GM21447 (cell line): ENCODE results near the gene SOX2.

Experiments
- ATAC-seq: cut with Tn5 transposase; IDR thresholded peaks from one replicate; pipeline ENCODE4 v1.9.1; 2021; ENCODE audit not compliant: unreplicated experiment

SOX2 gene

DNA sequence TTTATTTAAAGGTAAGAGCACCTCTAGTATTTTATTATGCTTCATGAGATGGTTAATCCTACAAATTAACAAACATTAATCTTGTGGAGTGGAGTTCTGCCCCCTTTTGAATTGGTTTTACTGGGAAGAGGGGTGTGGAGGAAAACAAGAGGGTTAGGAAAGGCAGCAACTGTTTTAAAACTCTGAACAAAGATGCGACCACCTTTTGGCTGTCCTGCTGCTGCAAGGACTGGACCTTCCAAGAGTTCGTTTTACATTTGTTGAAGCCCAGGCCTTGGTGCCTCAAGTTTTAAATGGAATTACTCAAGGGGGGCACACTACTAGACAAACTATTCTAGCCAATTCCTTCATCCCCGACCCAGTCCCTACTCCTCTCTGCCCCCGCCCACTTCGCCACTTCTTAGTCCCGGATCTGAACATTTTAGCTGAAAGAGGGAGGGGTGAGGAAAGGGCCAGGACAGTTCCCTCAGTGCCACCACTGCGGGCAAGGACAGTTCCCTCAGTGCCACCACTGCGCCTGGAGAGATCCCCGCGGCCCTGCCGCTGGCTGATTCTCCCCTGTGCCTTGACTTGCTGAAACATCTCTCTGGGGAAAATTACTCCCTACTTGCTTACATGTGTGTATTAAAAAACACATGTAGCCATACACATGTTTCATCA is 11.2 kb downstream of the SOX2 start:
- no peak for ATAC-seq

DNA sequence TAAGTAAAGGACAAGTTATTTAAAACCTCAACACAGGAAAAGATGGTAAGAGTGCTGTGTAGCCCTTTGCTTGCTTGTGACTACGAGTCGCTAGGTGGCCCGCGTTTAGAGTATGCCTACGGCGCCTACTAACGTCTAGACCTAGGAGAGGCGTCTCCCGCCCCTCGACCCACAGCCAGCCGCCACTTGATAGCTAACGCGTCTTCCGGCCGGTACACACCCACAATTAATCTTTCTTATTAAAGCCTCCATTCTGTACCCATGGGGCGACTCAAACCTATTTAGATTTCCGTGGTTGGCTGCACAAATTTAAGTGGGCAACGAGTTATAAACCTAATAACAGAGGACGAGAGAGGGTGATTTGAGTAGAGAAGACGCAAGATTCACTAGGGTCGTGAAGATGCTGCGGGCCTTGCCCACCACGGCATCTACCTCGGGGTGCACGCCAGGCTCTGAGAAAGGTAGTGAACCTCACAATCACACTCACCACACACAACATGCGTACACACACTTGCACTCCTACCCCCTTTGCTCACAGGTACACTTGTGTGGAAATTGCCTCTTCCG is 12.0 kb downstream of the SOX2 start:
- ATAC-seq: no peak

DNA sequence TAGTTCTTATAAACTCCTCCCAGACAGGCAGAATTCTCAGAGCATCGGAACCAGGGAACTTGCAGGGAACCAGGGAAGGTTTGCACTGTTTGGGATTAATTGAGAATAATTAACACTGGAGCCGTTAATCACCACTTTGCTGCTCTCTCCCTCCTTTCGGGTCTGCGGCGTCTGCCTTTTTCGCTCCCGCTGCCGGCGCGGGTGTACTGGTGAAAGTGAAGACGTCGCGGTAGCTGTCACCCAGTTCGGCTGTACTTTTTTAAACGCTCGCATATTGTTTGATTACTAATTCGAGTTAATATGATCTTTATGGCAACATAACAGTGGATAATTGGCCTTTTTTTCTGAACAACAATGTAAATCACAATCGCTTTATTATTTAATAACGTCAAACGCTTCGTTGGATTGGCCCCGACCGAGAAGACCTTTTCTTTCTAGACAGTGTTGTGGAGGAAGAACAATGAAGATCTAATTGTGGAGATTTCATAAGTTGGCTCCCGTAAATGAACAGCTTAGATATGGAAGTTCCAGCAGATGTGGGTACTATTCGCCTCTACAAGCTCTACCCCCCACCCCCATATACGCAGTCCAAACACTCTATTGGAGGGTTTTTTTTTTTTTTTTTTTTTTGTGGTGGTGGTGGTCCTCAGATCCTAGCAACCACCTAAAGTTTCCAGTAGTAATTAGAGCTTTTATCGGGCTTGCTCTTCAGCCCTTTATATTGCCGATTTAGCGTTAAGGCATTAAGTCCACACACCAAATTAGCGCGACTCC is 12.7 kb downstream of the SOX2 start:
- ATAC-seq: no peak

DNA sequence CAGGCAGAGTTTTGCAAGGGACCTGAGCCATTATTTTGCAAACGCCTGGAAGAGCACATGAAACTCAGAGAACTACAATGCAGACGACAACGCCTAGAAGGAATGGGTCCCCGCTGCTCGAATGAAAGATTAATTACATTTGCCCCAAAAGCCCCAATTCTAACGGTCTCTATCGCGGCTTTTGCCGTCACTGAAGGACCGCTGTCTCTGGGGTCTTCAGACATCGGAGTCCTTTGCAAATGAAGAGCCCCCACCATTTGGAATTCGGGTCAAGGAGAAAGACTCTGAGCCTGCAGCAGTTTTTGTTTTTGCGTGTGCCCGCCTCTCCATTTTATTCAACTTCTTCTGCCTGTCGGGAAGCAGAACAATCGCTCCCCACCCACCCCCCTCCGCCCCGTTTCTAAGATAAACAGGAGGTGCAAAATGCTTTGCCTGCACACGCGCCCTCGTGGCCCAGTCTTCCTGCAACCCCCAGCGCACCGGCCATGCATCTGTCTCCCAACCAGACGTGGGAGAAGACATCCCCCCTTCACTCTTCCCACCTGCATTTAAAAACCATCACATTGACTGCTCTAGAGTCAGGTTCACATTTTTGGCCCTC is 13.5 kb downstream of the SOX2 start:
- ATAC-seq: no peak

DNA sequence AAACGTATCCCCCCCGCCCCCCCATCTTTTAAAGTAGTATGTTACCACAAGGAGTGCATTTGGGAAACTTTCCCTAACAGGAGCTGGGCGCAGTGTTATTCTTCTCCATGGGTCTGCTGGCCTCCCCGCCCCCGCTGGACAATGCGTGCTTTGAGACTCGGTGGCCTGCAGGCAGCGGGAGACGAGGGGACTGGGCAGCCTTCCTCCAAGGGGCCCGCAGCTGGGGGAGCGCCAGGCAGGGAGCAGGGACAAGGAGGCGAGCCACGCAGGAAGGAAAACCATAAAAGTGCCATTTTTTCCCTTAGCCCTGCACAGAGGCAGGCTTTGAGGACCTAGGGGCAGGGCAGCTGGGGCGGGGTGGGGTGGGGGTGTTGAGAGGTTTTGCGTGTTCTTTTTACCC is 14.1 kb downstream of the SOX2 start:
- no peak for ATAC-seq

DNA sequence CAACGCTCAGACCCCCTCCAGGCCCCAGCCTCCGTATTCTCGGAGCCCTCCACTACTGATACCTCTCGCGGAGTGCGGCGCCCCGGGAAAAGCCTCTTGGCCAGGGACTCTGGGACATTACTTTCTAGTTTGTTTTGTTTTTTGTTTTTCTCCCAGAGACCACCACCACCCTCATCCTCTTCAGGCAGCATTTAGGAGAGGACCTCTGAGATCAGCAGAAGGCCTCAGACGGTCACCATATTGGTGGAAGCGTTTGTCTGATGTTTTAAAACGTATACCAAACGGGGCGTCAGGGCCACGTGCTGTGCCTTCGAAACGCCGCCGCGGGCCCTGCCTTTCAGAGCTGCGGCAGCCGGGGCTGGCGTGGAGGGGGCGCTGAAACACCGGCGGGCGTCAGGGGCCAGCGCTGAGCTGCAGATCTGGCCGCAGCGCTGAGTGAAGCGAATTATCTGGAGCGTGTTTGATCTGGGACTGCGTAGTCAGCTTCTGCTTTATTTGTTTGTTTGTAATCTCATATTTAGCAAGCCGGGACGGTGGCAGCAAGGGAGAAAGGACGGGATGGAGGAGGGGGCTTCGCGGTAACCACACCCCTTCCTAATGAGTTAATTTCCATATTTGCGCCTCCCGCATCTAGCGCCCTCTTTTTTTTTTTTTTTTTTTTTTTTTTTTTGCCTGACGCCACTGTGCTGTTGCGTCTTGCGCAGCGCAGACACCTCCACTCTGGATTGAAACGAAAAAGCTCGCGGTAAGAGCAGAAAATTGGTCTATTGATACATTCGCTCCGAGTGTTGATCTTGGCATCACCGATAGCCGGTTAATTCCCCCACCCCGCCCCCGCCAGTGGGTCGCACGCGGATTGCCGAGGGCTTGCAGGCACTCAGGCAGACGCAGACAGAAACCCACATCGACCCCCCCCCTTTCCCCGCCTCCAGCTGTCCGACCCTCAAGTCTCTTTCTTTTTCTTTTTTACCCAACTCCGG is 14.9 kb downstream of the SOX2 start:
- ATAC-seq: no peak

DNA sequence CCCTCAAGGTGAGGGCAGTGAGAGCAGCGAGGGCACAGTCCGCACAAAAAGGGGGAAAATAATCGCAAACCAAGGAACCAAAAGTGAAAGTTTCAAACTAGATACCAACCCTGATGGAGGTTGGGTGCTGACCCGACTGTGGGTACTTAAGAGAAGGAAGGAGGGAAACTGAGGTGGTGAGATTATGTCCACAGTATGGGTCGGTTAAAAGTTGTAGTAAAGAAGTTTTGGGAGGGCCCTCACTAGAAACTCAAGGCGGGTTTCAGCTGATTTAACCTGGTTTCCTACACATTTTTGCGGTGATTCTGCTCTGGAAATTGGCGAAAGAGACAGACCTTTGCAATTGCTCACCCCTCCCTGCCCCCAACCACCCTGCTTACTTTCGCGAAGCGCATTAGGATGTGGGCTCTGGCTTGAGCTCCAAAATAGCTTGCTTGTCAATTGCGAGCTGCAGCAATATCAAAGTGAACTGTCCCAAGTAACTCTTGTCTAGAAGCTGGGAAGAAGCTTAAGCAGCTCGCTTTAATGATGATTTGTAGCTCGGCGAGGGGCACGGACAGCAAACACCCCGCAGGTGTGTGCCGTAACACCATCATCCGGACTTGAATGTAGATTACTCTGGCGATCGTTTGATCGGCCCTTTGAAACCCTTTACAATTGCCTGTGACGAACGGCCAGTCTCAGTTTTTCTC is 15.8 kb downstream of the SOX2 start:
- ATAC-seq: no peak

DNA sequence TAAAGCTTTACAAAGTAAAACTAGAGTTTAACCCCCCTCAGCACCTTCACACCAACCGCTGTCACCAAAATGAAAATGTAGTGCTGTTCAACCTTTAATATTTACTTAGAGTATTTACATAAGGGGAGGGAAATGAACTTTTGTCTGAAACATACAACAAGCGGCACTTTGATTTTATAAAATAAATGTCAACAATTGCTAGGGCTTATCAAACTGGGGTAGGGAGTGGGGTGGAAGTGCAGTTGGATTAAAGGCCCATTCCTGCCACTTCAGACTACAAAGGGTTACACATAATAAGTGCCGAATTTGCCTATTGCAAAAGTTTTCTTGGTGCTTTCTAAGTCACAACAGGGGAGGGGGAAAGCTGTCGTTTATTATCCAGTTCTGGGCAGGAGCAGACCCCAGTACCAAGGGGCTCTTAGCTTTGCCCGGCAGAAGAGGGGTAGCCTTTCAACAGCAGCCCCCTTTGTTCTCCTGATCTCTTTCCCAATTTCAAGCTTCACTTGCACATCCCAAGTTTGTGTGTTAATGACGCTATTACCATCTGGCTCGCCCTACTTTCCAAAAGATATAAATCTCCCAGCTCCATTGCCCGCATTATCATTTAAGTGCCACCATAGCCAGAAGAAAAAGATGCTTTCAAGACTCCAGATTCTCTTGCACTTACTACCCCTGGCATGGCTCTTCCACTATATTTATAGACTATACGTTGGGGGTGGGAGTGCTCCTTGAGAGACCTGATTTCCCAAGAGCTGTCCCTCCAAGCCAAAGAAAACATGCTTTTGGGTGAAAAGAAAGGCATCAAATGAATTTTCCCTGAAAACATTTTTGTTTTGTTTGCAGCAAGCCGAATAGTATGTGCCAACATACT is 17.0 kb downstream of the SOX2 start:
- no peak for ATAC-seq

DNA sequence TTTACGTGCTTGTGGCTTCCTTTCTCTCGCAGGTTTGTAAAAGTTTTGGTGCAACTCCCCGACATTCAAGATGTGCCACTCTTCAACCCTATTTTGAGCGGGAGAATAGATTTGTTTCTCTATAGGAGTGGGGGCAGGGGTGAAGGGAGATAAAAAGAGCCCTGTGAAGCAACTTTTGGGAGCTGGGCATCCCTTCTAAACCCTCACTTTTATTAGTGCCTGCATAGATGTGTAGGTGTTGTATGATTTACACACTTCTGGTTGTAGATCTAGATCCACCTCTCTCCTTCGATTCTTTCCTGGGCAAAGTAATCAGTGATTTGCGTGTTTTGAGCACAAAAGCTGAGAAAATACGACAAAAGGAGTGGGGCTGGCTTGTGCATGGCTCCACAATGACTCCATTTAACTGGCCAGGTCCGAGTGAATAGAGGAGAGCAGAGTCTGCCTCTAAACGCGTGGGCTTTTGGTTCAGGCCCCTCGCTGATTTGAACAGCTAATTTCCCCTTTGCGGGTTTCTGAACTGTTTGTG is 17.7 kb downstream of the SOX2 start:
- no peak for ATAC-seq

DNA sequence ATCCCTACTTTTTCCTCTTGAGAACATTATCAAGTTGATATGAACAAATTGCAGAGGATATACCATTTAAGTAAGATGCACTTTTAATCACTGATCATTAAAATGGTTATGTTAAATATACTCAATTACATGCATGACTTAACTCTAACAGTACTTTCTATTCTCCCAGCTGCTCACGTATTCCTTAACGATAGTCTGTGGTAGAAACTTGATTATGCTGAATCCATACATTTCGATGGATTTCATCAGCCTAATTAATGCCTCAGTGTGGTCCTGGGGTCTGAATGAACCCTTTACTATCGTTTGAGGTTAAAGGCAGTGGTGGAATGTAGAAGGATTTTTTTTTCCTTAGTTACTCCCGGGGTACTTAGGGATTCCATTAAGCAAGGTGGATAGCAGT is 18.6 kb downstream of the SOX2 start:
- no peak for ATAC-seq

DNA sequence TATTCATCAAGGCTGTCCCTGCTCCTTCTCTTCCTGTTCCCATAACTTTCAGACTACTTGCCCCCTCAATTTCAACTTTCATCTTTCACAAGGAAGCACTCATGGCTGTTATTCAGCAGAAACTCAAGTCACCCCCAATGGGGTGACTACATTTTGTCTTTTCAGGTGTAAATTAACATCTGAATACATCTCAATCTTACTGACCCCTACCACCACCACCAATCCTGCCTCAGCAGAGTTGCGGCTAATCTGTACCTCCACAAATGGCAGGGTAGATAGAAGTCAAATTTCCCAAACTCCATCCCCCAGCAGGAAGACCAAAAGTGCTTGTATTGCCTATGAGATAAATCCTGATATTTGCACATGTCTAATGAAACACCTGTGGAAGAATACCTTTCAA is 19.2 kb downstream of the SOX2 start:
- ATAC-seq: no peak

DNA sequence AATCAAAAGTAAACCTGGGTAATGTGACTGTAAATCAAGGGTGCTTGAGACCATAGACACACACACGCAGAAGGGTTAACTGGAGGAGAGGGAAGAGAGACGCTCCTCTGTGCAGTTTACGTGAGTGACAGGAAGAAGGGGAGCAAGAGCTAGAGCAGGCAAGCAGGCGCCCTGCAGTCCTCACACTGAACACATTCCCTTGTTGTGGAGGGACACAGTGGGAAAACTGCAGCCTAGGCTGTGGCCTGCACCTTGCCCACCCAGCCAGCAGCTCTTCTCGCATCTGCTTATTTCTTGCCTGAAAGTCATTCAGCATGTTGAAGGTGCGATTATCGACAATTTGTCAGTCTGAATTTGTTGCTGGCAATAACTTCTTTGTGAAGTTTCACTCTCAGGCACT is 24.2 kb downstream of the SOX2 start:
- no peak for ATAC-seq

DNA sequence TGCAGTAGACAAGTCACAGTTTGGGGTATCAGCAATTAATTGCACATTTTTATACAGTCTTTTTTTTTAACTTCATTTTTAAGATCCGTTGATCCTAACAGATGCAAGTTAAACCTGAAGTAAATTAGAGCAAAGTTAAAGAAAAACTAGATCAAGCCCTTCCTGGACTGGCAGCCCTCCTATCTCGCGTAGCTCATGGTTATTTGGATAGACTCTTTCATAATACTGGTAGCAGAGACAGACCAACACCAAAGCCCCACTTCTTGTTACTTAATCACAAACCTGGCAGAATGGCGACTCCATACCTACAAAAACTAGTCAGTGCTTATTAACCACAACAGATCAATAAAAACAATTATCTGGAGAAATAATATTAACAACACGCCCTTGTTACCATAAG is 26.8 kb downstream of the SOX2 start:
- no peak for ATAC-seq

DNA sequence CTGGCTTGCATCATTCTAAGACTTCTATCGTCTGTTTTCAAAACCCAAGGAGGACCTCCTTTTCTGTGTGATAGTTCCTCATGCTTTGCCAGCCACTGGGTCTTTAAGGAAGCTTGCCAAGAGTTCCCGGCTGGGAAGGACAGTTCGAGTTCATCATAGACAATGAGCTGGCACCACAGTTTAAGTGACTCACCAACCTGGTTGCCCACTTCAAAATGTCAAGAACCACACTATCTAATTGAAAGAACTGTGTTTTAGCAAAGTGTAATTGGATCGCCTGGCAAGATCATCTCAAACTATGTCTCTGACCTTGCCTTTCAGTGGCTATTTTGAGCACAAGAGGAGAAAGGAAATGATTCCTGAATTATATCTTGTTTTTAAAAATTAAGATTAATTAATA is 27.9 kb downstream of the SOX2 start:
- no peak for ATAC-seq

DNA sequence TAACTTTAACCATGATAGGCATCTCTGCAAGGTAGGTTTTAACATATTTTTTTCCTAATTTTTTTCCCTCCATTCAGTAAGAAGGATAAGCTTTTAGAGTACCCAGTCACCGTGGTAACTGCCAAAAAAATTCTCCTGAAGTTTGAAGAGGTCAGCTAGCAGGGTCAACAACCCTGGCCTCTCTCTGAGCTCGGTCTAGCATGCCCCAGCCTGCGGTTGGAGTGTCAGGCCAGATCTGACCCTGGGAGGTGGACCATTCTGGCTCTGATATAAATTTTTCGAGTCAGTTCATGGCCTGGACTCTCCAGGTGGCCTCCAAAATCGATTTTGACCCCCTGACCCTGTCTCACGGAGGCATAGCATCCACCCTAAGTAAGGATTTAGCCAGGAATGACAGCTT is 29.7 kb downstream of the SOX2 start:
- ATAC-seq: no peak

DNA sequence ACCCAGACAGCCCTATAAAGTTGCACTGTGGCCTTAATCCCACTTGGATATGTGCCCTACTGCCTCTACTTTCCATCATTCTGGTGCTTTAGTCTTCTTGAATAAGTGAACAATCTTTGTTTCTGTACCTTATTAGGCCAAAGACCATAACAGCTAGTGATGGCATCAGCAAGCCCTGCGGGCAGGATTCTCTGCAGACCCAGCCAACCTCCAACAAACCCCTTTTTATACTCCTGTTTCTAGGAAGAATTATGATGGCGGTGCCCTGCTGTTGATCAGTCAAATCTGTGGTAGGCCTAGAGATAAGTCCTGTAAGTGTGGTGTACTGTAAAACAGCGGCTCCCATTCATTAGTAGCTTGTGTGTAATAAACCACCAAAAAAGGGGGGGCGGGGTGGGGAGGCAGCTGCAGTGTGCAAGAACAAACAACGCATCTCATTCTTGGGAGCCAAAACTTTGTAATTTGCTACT is 40.5 kb downstream of the SOX2 start:
- no peak for ATAC-seq

DNA sequence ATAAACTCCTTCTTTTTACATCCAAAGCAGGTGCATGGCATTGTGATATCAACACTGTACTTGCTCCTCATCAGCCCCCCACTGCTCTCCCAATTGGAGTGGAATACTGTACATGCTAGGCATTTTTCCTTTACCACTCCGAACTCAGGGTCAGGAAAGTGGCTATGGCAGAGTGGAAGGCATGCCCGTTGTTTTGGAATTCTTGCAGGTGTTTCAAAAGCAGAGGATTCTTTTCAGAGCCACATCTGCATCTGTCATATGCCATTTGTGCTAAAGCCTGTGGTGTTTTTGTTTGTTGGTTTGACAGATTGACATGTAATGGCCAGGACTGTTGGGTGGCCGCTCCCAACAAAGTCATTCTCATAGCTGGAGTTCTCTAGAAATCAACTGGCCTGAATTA is 41.7 kb downstream of the SOX2 start:
- no peak for ATAC-seq

DNA sequence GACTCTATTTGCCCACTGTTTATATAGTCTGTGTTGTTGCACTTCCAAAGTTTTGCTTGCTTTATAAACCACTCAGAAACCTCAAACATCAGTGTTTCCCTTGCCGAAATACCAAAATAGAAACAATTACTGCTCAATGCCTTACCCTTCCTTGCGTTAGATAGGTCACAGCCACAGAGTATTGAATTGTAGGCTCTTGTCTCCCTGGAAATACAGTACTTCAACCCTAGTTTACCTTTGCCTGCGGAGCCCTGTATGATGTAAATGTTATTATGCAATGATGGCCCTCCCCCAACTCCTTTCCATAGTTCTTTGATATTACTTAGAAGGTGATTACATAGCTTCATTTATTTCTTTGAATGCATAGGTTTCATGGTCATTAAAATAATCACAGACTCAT is 44.2 kb downstream of the SOX2 start:
- no peak for ATAC-seq
